Measurements from ENCODE around the gene JPH2. TPM values are rescaled to one million over a fixed set of nuclear protein-coding genes. Genes with fewer than 3 reads are reported as not detected.

Gene JPH2
- total RNA-seq (2021; ENCODE audit: unreplicated experiment) (0.17 TPM), Bru-seq, nascent RNA (percentile 10 among the genes with signal in this experiment), BruChase-seq, experiment 1, labeled RNA remaining after a 6-hour chase (percentile 7 among the genes with signal in this experiment), BruChase-seq, experiment 2, labeled RNA remaining after a 2-hour chase (percentile 11 among the genes with signal in this experiment)
- polyA plus RNA-seq (2012), result 0.05 and 0.06 TPM in 2 replicates
- long read RNA-seq, result 0 reads

GRCh38 chr20:44187054-44187771 lies at the start of gene JPH2:
TSS of gene JPH2 (minus strand) at chr20:44187188. CDS start at chr20:44186705, 483 bp downstream.
- Histone ChIP-seq H3K4me3 (replicated peaks in 1 of 2; ENCODE audit: low read depth in 1 of 2, low read length in 2 of 2) (peak within 1 kb of the TSS; percentile 16 to 30; a peak in 3 of 4 replicates), H2AFZ (ENCODE audit: low read depth, low read length, poor library complexity, severe bottlenecking) (peak within 1 kb of the TSS; percentile 55), H3K27ac (ENCODE audit: low read depth, low read length) (no peak within 1 kb of the TSS), H4K20me1 (ENCODE audit: insufficient read depth) (no peaks in the 10 kb centered on the region), H3K27me3 (ENCODE audit: insufficient read depth, low read length) (no peaks in the 10 kb centered on the region), H3K4me1 (ENCODE audit: control insufficient read depth in 1 of 2, insufficient read depth in 2 of 2, low read length in 2 of 2) (peaks cover 16 to 22% of the 10 kb centered on the region in 2 experiments), H3K4me2 (ENCODE audit: low read length) (peak within 1 kb of the TSS; percentile 71), H3K9me2 (ENCODE audit: insufficient read depth) (no peaks in the 10 kb centered on the region), H3K9me3 (ENCODE audit: control insufficient read depth in 1 of 2, insufficient read depth in 1 of 2, low read depth in 1 of 2, low read length in 2 of 2) (no peaks in the 10 kb centered on the region), H3K36me3 (ENCODE audit: control insufficient read depth in 1 of 2, insufficient read depth in 2 of 2, low read length in 2 of 2) (no peaks in the 10 kb centered on the region), H3K79me2 (ENCODE audit: insufficient read depth, low read length) (no peaks in the 10 kb centered on the region), H3K9ac (ENCODE audit: low read length) (peak within 1 kb of the TSS; percentile 26; the same call in 1 of the 2 replicates)
- intact Hi-C loops (cut with micrococcal nuclease), result no loop called here
- ChIA-PET RAD21 (ENCODE audit: low non-redundant PET in 1 of 2, low total read pairs in 2 of 2, uncharacterized antibody in 2 of 2, unreplicated experiment in 2 of 2) (interaction anchor here in 1 of 2 experiments (1.4 kb wide), 1 partner anchor 71 kb away, joined by 6 read pairs; no protein-coding TSS in a partner anchor), POLR2A (interaction anchor here (1.3 kb wide), 1 partner anchor 70 kb away, joined by 4 read pairs; no protein-coding TSS in a partner anchor), CTCF (interaction anchor here (1.2 to 6.7 kb wide), 3 partner anchors 9 to 738 kb away, joined by 3 to 197 read pairs (median 3); no protein-coding TSS in a partner anchor)
- BruUV-seq (replicated peaks), result no TSS peak
- no peak for TF ChIP-seq CEBPB (IDR thresholded peaks at IDR 0.05; ENCODE audit: low read depth)
- DNase-seq (ENCODE audit: low read depth, low spot score), result no peak
- peak; percentile 36 for ATAC-seq

GRCh38 chr20:44235702-44236101 lies 48.7 kb upstream of the JPH2 start:
- POLR2A ChIA-PET, result no interaction called here
- H3K36me3 ChIP-seq (ENCODE audit: control insufficient read depth in 1 of 2, insufficient read depth in 2 of 2, low read length in 2 of 2), result no peaks in the 10 kb centered on the region
- TF ChIP-seq ZNF274 (IDR thresholded peaks at IDR 0.05; ENCODE audit: low read depth, low read length), result no peak
- TF ChIP-seq TCF7L2 (IDR thresholded peaks at IDR 0.05; ENCODE audit: borderline replicate concordance, extremely low read depth, insufficient read depth, insufficient read length), result no peak
- no peak for TF ChIP-seq JUND (IDR thresholded peaks at IDR 0.05)
- TF ChIP-seq SP1 (IDR thresholded peaks at IDR 0.05; ENCODE audit: low read depth), result no peak
- TF ChIP-seq CTCF (IDR thresholded peaks at IDR 0.05 in 2 of 3, conservative IDR thresholded peaks at IDR 0.05 in 1 of 3; ENCODE audit: borderline replicate concordance in 1 of 3, insufficient read depth in 1 of 3, low read depth in 2 of 3, low read length in 2 of 3), result no peak
- no peak for TF ChIP-seq SIN3A (IDR thresholded peaks at IDR 0.05; ENCODE audit: low read depth)
- no peak for TF ChIP-seq FOSL1 (IDR thresholded peaks at IDR 0.05; ENCODE audit: low read depth)
- no peak for TF ChIP-seq SRF (IDR thresholded peaks at IDR 0.05; ENCODE audit: low read depth)
- TF ChIP-seq CEBPB (IDR thresholded peaks at IDR 0.05; ENCODE audit: low read depth), result no peak
- no peak for TF ChIP-seq MAX (IDR thresholded peaks at IDR 0.05)
- no peak for TF ChIP-seq ZFX (IDR thresholded peaks at IDR 0.05)
- TF ChIP-seq ATF3 (IDR thresholded peaks at IDR 0.05), result no peak
- no peak for TF ChIP-seq EZH2 (IDR thresholded peaks at IDR 0.05)
- no peak for TF ChIP-seq EZH2phosphoT487 (IDR thresholded peaks at IDR 0.05; ENCODE audit: borderline replicate concordance)
- TF ChIP-seq POLR2A (IDR thresholded peaks at IDR 0.05; ENCODE audit: borderline replicate concordance, extremely low read depth, insufficient read depth, insufficient read length), result no peak

More at GRCh38 chr20:44235702-44236101, 48.7 kb upstream of the JPH2 start:
- intact Hi-C loops (cut with micrococcal nuclease), result no loop called here
- CTCF ChIA-PET, result no interaction called here
- Histone ChIP-seq H3K9me2 (ENCODE audit: insufficient read depth) (no peaks in the 10 kb centered on the region), H3K4me2 (ENCODE audit: low read length) (no peak overlapping the region), H3K4me3 (replicated peaks in 1 of 2; ENCODE audit: low read depth in 1 of 2, low read length in 2 of 2) (no peak overlapping the region), H3K27ac (ENCODE audit: low read depth, low read length) (no peak overlapping the region), H3K27me3 (ENCODE audit: insufficient read depth, low read length) (no peaks in the 10 kb centered on the region), H3K4me1 (ENCODE audit: control insufficient read depth in 1 of 2, insufficient read depth in 2 of 2, low read length in 2 of 2) (peaks cover 7 to 9% of the 10 kb centered on the region in 2 experiments; a peak in 3 of 4 replicates), H3K9ac (ENCODE audit: low read length) (no peak overlapping the region), H2AFZ (ENCODE audit: low read depth, low read length, poor library complexity, severe bottlenecking) (no peak overlapping the region), H4K20me1 (ENCODE audit: insufficient read depth) (no peaks in the 10 kb centered on the region), H3K9me3 (ENCODE audit: control insufficient read depth in 1 of 2, insufficient read depth in 1 of 2, low read depth in 1 of 2, low read length in 2 of 2) (no peaks in the 10 kb centered on the region), H3K79me2 (ENCODE audit: insufficient read depth, low read length) (no peaks in the 10 kb centered on the region)
- no TSS peak for BruUV-seq (replicated peaks)
- DNase-seq (ENCODE audit: low read depth, low spot score), result no peak
- no peak for ATAC-seq
- RAD21 ChIA-PET (ENCODE audit: low non-redundant PET in 1 of 2, low total read pairs in 2 of 2, uncharacterized antibody in 2 of 2, unreplicated experiment in 2 of 2), result no interaction called here
